ENCODE results near the gene PRDM12.

DNA sequence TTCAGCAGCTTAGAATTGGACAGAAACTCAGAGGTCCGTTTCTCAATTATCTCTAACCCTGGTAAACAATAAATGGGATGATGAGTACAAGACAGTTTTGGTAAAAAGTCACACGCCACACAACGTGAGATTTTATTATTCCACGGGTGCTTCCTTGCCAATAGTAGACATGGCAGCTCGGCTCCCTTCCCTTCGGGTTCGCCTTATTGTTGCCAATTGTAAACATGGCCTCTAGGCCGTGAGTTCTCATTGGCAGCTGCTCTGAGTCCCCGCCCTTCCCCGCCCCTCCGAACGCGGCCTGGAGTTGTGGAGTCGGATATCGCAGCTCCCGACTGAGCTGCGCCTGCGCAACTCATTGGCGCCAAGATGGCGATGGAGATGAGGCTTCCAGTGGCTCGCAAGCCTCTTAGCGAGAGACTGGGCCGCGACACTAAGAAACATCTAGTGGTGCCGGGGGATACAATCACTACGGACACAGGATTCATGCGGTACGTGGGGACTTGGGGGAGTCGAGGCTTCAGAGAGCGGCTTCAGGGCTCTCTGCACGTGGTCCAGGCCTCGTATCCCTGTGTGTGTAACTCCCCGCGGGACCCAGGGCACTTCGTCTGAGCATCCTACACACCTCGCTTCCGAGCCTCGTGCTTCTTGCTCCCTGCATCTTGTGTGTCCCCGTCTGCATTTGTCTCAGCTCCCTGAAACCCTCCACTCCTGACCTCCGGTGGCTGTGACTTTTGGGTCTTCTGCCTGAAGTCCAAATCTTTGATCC is 29.2 kb downstream of the PRDM12 start, which contains the start of gene EXOSC2:
- TF ChIP-seq POLR2A (IDR thresholded peaks at IDR 0.05) (peak; percentile 66), CTCF (IDR thresholded peaks at IDR 0.05) (no peak), POLR2AphosphoS5 (IDR thresholded peaks at IDR 0.05) (peak; percentile 78 to 83 (median 78))

All from breast epithelium (tissue), 3 donors.